ENCODE measurements around the gene NIN.

DNA sequence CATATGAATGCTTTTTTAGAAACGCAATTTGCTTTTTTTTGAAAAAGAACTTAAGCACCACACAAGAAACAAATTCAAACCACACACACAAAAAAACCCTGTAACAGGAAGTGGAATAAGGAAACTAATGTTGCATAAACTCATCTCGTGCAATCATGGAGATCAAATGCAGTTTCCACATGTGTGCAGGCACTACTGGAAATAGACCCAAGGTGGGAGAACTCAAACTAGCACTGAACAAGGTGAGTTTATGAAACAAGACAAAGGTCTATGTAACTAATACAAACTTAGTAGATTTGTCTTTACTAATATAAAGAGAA, 17.5 kb downstream of the NIN start:
- TF ChIP-seq, protein P1, sequence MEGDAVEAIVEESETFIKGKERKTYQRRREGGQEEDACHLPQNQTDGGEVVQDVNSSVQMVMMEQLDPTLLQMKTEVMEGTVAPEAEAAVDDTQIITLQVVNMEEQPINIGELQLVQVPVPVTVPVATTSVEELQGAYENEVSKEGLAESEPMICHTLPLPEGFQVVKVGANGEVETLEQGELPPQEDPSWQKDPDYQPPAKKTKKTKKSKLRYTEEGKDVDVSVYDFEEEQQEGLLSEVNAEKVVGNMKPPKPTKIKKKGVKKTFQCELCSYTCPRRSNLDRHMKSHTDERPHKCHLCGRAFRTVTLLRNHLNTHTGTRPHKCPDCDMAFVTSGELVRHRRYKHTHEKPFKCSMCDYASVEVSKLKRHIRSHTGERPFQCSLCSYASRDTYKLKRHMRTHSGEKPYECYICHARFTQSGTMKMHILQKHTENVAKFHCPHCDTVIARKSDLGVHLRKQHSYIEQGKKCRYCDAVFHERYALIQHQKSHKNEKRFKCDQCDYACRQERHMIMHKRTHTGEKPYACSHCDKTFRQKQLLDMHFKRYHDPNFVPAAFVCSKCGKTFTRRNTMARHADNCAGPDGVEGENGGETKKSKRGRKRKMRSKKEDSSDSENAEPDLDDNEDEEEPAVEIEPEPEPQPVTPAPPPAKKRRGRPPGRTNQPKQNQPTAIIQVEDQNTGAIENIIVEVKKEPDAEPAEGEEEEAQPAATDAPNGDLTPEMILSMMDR (IDR thresholded peaks at IDR 0.05), result no peak
- TF ChIP-seq POLR2A (IDR thresholded peaks at IDR 0.05), result no peak
